B cell (primary cell): ENCODE data around the gene ABHD5. TPM values are rescaled to one million over a fixed set of nuclear protein-coding genes. Genes with fewer than 3 reads are reported as not detected.

Source experiments
- ATAC-seq: fragments of 200-7000 bp; cut with Tn5 transposase; one replicate; pipeline ENCODE4 v1.10.0; 2021; ENCODE audit warnings: low read depth, mild to moderate bottlenecking, moderate number of reproducible peaks, moderate library complexity
- CTCF ChIA-PET: fragments of 350-600 bp; sonication (Branson Sonifier 250); formaldehyde crosslinking; loops from one replicate; lab custom pipeline; 2021; ENCODE audit warnings: antibody characterized with exemption, inconsistent platforms; lab: Charles Lee
- POLR2A ChIA-PET: fragments of 350-600 bp; sonication (Branson Sonifier 250); formaldehyde crosslinking; loops from one replicate; lab custom pipeline; 2021; ENCODE audit warnings: antibody characterized with exemption; lab: Charles Lee
- DNase-seq: peaks from one replicate; pipeline ENCODE4 v3.0.0; 2013
- H2AFZ ChIP-seq: 2 replicates; pipeline ENCODE4 v1.6.1; 2012; ENCODE audit warnings: mild to moderate bottlenecking, low read depth, low read length; ENCODE audit not compliant: insufficient read depth, poor library complexity, severe bottlenecking
- H3K27ac ChIP-seq, 2 donors: 1 replicate in 1 of 2; 2 replicates in 1 of 2; pipeline ENCODE4 v1.5.1; 2012 to 2013; ENCODE audit warnings: low read length in 2 of 2, mild to moderate bottlenecking in 2 of 2, moderate library complexity in 1 of 2
- H3K27me3 ChIP-seq, 4 experiments: fragments of 200-600 bp in 1 of 4; sonication (generic) in 1 of 4; replicated peaks in 1 of 4; 1 replicate in 2 of 4; 2 replicates in 2 of 4; pipeline versions ENCODE4 v1.6.1 to v1.7.0; 2013 to 2016; ENCODE audit warnings: low read length in 3 of 4, mild to moderate bottlenecking in 2 of 4, mixed read lengths in 1 of 4, moderate library complexity in 1 of 4; ENCODE audit not compliant: insufficient read depth in 4 of 4, control insufficient read depth in 3 of 4; ENCODE audit errors: control extremely low read depth in 1 of 4
- H3K36me3 ChIP-seq, 2 experiments: replicated peaks in 1 of 2; 1 replicate in 1 of 2; 2 replicates in 1 of 2; pipeline versions ENCODE4 v1.6.1 to v1.7.1; 2013; ENCODE audit warnings: low read length in 1 of 2; ENCODE audit not compliant: insufficient read depth in 2 of 2, control insufficient read depth in 1 of 2; ENCODE audit errors: control extremely low read depth in 1 of 2, extremely low read depth in 1 of 2
- H3K4me1 ChIP-seq, 2 donors: fragments of 200-600 bp in 1 of 2; sonication (generic) in 1 of 2; 1 replicate in 1 of 2; 2 replicates in 1 of 2; pipeline versions ENCODE4 v1.5.1 to v1.6.1; 2013 to 2017; ENCODE audit warnings: low read length in 2 of 2; ENCODE audit not compliant: control insufficient read depth in 2 of 2, insufficient read depth in 2 of 2
- H3K4me2 ChIP-seq: replicated peaks from 2 replicates; pipeline ENCODE3; 2012; ENCODE audit warnings: mild to moderate bottlenecking, low read depth, low read length; ENCODE audit not compliant: poor library complexity, severe bottlenecking
- H3K4me3 ChIP-seq, 5 experiments: fragments of 200-600 bp in 1 of 5; sonication (generic) in 1 of 5; 1 replicate in 3 of 5; 2 replicates in 2 of 5; pipeline versions ENCODE4 v1.5.1 to v1.7.0; 2011 to 2016; ENCODE audit warnings: low read length in 4 of 5, mild to moderate bottlenecking in 4 of 5, low read depth in 2 of 5, control low read depth in 1 of 5, moderate library complexity in 1 of 5; ENCODE audit not compliant: insufficient read depth in 1 of 5; ENCODE audit errors: control extremely low read depth in 1 of 5, extremely low read depth in 1 of 5
- H3K79me2 ChIP-seq: fragments of 200-600 bp; sonication (generic); one replicate; pipeline ENCODE4 v1.6.0; 2016; ENCODE audit warnings: low read length; ENCODE audit not compliant: control insufficient read depth, insufficient read depth
- H3K9ac ChIP-seq: fragments of 200-600 bp; sonication (generic); 2 replicates; pipeline ENCODE4 v1.6.1; 2017; ENCODE audit warnings: mild to moderate bottlenecking, low read length, moderate library complexity
- H3K9me3 ChIP-seq, 3 donors: one replicate each; pipeline versions ENCODE4 v1.6.1 to v1.7.1; 2013; ENCODE audit warnings: low read length in 2 of 3; ENCODE audit not compliant: control insufficient read depth in 2 of 3, insufficient read depth in 1 of 3; ENCODE audit errors: control extremely low read depth in 1 of 3
- H4K20me1 ChIP-seq: 2 replicates; pipeline ENCODE4 v1.6.0; 2012; ENCODE audit warnings: mild to moderate bottlenecking, low read length; ENCODE audit not compliant: insufficient read depth, control insufficient read depth, poor library complexity, severe bottlenecking
- H3K27ac Mint-ChIP-seq: one replicate; pipeline ENCODE4 v1.8.0; 2021; ENCODE audit warnings: mixed read lengths
- H3K27me3 Mint-ChIP-seq: one replicate; pipeline ENCODE4 v1.8.0; 2021; ENCODE audit warnings: mixed read lengths
- H3K4me1 Mint-ChIP-seq: one replicate; pipeline ENCODE4 v1.8.0; 2021; ENCODE audit warnings: mixed read lengths
- H3K4me3 Mint-ChIP-seq: one replicate; pipeline ENCODE4 v1.8.0; 2021; ENCODE audit warnings: mixed read lengths
- H3K9me3 Mint-ChIP-seq: one replicate; pipeline ENCODE4 v1.8.0; 2022; ENCODE audit warnings: mixed read lengths; ENCODE audit not compliant: insufficient read depth
- EZH2 ChIP-seq: IDR thresholded peaks from 2 replicates; pipeline ENCODE4 v1.6.1; 2012; ENCODE audit warnings: borderline replicate concordance, low read depth, mild to moderate bottlenecking, moderate library complexity, low read length; ENCODE audit not compliant: insufficient read depth, poor library complexity, severe bottlenecking
- WGBS: methylation state at CpG from one replicate; pipeline ENCODE4 v1.1.5; 2013; ENCODE audit warnings: missing lambda C conversion rate; ENCODE audit not compliant: insufficient coverage; 5-methylcytosine and 5-hydroxymethylcytosine counted together
- intact Hi-C: fragments of 100-400 bp; cut with micrococcal nuclease; formaldehyde crosslinking; loops from one replicate; pipeline ENCODE4 v1.10.0; 2022
- polyA plus RNA-seq: library from polyadenylated mRNA; depleted of rRNA; stranded (reverse); fragments of >200 nt; gene quantifications from 2 replicates; pipeline ENCODE4 v1.2.3, GENCODE V29; 2012
- total RNA-seq, 2 donors: library from RNA; stranded (reverse); fragments of 120-200 nt in 1 of 2; gene quantifications; 1 replicate in 1 of 2; 2 replicates in 1 of 2; pipeline versions ENCODE4 v1.2.3 to v1.2.4, GENCODE V29; 2013 to 2022
- TF ChIP-seq, protein P1 (sequence below): fragments of 200-600 bp; IDR thresholded peaks from one replicate; pipeline ENCODE4 v1.8.0; 2022; ENCODE audit warnings: antibody characterized with exemption, mild to moderate bottlenecking

Gene ABHD5
- total and polyA plus RNA-seq, 2 donors (not counting 1 experiment from before 2014, with no cell fraction given): 4.7 to 12.1 TPM

DNA sequence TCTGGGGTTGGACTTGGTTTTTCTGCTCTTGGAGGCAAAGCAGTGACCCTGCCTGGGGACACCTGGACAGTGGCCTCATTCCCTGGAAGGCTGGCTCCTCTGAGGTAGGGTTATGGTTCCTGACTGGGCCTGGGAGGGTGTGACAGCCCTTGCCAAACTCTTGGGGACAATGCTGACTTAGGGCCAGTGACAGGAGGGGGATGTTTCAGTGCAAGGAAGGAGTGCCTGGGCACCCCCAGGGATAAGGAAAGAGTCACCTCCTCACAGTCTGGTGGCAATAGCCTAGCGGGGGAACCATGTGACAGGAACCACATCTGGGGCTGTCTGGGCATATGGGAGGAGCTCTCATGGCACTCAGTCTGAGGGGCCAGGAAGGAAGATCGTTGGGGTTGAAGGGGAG lies 91.8 kb downstream of the ABHD5 start:
- peaks cover 6% of the 10 kb centered on the region for H3K27me3 Mint-ChIP-seq
- H3K9me3 ChIP-seq: peaks cover 0 to 7% (median 0%) of the 10 kb centered on the region in 3 donors
- peaks cover 3% of the 10 kb centered on the region for H3K9me3 Mint-ChIP-seq
- DNase-seq (no peak), ATAC-seq (no peak)
- intact Hi-C loops: no loop called here
- no peaks in the 10 kb centered on the region for H4K20me1 ChIP-seq
- H3K9ac ChIP-seq: no peak overlapping the region
- H3K36me3 ChIP-seq: no peaks in the 10 kb centered on the region
- POLR2A ChIA-PET: no interaction called here
- no peaks in the 10 kb centered on the region for H3K27me3 ChIP-seq
- no peak overlapping the region for H3K4me3 ChIP-seq
- no peak overlapping the region for H3K4me3 Mint-ChIP-seq
- H3K4me1 ChIP-seq: no peaks in the 10 kb centered on the region
- H3K27ac ChIP-seq: no peak overlapping the region
- no peak overlapping the region for H2AFZ ChIP-seq
- no peaks in the 10 kb centered on the region for H3K79me2 ChIP-seq
- TF ChIP-seq, protein P1, sequence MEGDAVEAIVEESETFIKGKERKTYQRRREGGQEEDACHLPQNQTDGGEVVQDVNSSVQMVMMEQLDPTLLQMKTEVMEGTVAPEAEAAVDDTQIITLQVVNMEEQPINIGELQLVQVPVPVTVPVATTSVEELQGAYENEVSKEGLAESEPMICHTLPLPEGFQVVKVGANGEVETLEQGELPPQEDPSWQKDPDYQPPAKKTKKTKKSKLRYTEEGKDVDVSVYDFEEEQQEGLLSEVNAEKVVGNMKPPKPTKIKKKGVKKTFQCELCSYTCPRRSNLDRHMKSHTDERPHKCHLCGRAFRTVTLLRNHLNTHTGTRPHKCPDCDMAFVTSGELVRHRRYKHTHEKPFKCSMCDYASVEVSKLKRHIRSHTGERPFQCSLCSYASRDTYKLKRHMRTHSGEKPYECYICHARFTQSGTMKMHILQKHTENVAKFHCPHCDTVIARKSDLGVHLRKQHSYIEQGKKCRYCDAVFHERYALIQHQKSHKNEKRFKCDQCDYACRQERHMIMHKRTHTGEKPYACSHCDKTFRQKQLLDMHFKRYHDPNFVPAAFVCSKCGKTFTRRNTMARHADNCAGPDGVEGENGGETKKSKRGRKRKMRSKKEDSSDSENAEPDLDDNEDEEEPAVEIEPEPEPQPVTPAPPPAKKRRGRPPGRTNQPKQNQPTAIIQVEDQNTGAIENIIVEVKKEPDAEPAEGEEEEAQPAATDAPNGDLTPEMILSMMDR: no peak
- TF ChIP-seq EZH2: no peak
- no peak overlapping the region for H3K4me2 ChIP-seq
- 21% methylated on average over 2 of the region's 2 CpGs for WGBS
- no peaks in the 10 kb centered on the region for H3K4me1 Mint-ChIP-seq
- CTCF ChIA-PET: no interaction called here
- H3K27ac Mint-ChIP-seq: no peak overlapping the region

Other genes with a start within 250 kb of the ABHD5 start
- 10.6 and 13.9 TPM in 2 replicates for gene ANO10, start 68.9 kb upstream of the ABHD5 start, total RNA-seq
- 1.1 and 1.9 TPM in 2 replicates for gene ANO10, start 68.9 kb upstream of the ABHD5 start, polyA plus RNA-seq